Measurements from ENCODE around the gene TNFRSF11A. TPM values are rescaled to one million over a fixed set of nuclear protein-coding genes. Genes with fewer than 3 reads are reported as not detected.

Gene TNFRSF11A
- total and polyA plus RNA-seq, 10 donors = 0.29 to 11.8 (median 4.2) TPM

DNA sequence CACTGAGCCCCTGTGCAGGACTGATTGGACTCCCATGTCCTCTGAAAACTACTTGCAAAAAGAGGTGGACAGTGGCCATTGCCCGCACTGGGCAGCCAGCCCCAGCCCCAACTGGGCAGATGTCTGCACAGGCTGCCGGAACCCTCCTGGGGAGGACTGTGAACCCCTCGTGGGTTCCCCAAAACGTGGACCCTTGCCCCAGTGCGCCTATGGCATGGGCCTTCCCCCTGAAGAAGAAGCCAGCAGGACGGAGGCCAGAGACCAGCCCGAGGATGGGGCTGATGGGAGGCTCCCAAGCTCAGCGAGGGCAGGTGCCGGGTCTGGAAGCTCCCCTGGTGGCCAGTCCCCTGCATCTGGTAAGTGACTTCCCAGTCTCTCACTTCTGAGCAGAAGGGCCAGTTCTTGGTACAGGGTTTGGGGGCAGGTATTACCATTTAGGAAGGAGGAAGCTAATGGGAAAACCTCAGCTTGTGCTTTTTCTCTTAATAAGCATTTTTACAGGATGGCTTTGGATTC lies 44.1 kb downstream of the TNFRSF11A start:
- H3K27me3 ChIP-seq (replicated peaks in 1 of 7) = no peaks in the 10 kb centered on the region
- H3K4me1 ChIP-seq = no peaks in the 10 kb centered on the region
- no peaks in the 10 kb centered on the region for H3K36me3 ChIP-seq
- no peak overlapping the region for H3K27ac ChIP-seq
- no peaks in the 10 kb centered on the region for H3K9me3 ChIP-seq
- H3K4me3 ChIP-seq = no peak overlapping the region
- TF ChIP-seq POLR2AphosphoS5 (IDR thresholded peaks at IDR 0.05) (no peak), POLR2A (IDR thresholded peaks at IDR 0.05) (no peak)
- TF ChIP-seq, protein P1, sequence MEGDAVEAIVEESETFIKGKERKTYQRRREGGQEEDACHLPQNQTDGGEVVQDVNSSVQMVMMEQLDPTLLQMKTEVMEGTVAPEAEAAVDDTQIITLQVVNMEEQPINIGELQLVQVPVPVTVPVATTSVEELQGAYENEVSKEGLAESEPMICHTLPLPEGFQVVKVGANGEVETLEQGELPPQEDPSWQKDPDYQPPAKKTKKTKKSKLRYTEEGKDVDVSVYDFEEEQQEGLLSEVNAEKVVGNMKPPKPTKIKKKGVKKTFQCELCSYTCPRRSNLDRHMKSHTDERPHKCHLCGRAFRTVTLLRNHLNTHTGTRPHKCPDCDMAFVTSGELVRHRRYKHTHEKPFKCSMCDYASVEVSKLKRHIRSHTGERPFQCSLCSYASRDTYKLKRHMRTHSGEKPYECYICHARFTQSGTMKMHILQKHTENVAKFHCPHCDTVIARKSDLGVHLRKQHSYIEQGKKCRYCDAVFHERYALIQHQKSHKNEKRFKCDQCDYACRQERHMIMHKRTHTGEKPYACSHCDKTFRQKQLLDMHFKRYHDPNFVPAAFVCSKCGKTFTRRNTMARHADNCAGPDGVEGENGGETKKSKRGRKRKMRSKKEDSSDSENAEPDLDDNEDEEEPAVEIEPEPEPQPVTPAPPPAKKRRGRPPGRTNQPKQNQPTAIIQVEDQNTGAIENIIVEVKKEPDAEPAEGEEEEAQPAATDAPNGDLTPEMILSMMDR (IDR thresholded peaks at IDR 0.05 in 8 of 11, conservative IDR thresholded peaks at IDR 0.05 in 3 of 11) = no peak
- no peak for DNase-seq
- intact Hi-C loops (cut with DNase I; ENCODE audit: low total_unique reads) = no loop called here
- 71 to 95% (median 90%) methylated on average over 8 to 9 of the region's 9 CpGs for WGBS, 5 donors

DNA sequence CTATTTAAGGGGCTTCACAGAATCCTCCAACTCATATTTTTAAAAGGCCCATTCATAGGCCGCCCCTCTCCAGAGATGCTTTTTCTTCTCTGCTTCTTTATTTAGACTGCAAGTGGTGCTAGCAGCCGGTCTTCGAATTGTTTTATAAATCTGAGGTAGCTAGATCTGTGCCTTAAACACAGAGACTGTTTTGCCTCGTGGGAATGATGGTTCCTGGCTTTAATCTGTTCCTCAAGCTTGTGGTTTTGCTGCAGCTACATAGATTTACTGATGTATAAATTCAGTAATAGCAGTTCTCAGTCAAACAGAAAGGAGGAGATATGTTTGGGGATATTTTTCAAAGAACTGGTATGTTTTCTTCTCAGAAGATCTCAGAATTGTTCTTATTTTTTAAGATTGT lies 45.3 kb downstream of the TNFRSF11A start:
- no peak for DNase-seq
- 57 to 75% (median 71%) methylated on average over 4 of the region's 4 CpGs for WGBS, 5 donors
- no peak overlapping the region for H3K27ac ChIP-seq
- H3K9me3 ChIP-seq = no peaks in the 10 kb centered on the region
- no peaks in the 10 kb centered on the region for H3K27me3 ChIP-seq (replicated peaks in 1 of 7)
- TF ChIP-seq POLR2A (IDR thresholded peaks at IDR 0.05) = no peak
- no peak for TF ChIP-seq POLR2AphosphoS5 (IDR thresholded peaks at IDR 0.05)
- intact Hi-C loops (cut with DNase I; ENCODE audit: low total_unique reads) = no loop called here
- H3K4me1 ChIP-seq = no peaks in the 10 kb centered on the region
- no peaks in the 10 kb centered on the region for H3K36me3 ChIP-seq
- no peak overlapping the region for H3K4me3 ChIP-seq

GRCh38 chr18:62371436-62371835 lies 46.3 kb downstream of the TNFRSF11A start:
- H3K4me1 ChIP-seq = no peaks in the 10 kb centered on the region
- no peaks in the 10 kb centered on the region for H3K27me3 ChIP-seq (replicated peaks in 1 of 7)
- H3K36me3 ChIP-seq = no peaks in the 10 kb centered on the region
- H3K4me3 ChIP-seq = no peak overlapping the region
- TF ChIP-seq POLR2AphosphoS5 (IDR thresholded peaks at IDR 0.05) (no peak), POLR2A (IDR thresholded peaks at IDR 0.05) (no peak)
- TF ChIP-seq, protein P1 (IDR thresholded peaks at IDR 0.05 in 8 of 11, conservative IDR thresholded peaks at IDR 0.05 in 3 of 11) = no peak
- WGBS, 5 donors = 74 to 95% (median 91%) methylated on average over 10 of the region's 10 CpGs
- no peak for DNase-seq
- H3K27ac ChIP-seq = no peak overlapping the region
- intact Hi-C loops (cut with DNase I; ENCODE audit: low total_unique reads) = no loop called here
- H3K9me3 ChIP-seq = no peaks in the 10 kb centered on the region

GRCh38 chr18:62372156-62372555 lies 47.0 kb downstream of the TNFRSF11A start:
- no peak for TF ChIP-seq POLR2AphosphoS5 (IDR thresholded peaks at IDR 0.05)
- no peak for TF ChIP-seq POLR2A (IDR thresholded peaks at IDR 0.05)
- TF ChIP-seq, protein P1 (IDR thresholded peaks at IDR 0.05 in 8 of 11, conservative IDR thresholded peaks at IDR 0.05 in 3 of 11) = no peak
- Histone ChIP-seq H3K4me1 (no peaks in the 10 kb centered on the region), H3K27ac (no peak overlapping the region), H3K36me3 (no peaks in the 10 kb centered on the region), H3K4me3 (no peak overlapping the region), H3K9me3 (no peaks in the 10 kb centered on the region), H3K27me3 (replicated peaks in 1 of 7) (no peaks in the 10 kb centered on the region)
- intact Hi-C loops (cut with DNase I; ENCODE audit: low total_unique reads) = no loop called here
- no peak for DNase-seq
- 81 to 87% (median 82%) methylated on average over 5 of the region's 5 CpGs for WGBS, 5 donors

DNA sequence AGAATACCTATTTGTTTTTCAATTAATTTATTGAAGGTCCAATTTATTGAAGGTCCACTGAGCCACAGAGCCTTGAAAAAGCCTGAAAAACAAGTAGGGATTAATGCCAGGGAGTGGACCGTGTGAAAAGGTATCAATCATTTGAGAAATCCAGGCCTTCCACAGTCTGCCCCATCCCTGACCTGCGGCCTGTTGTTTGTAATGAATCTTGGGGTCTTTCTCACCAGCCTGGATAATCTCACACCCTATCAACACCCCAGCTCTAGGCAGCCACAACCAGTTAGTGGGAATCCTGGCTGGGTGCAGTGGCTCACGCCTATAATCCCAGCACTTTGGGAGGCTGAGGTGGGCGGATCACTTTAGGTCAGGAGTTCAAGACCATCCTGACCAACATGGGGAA lies 47.8 kb downstream of the TNFRSF11A start:
- Histone ChIP-seq H3K4me3 (no peak overlapping the region), H3K27me3 (replicated peaks in 1 of 7) (no peaks in the 10 kb centered on the region), H3K4me1 (no peaks in the 10 kb centered on the region), H3K36me3 (no peaks in the 10 kb centered on the region), H3K27ac (no peak overlapping the region), H3K9me3 (no peaks in the 10 kb centered on the region)
- intact Hi-C loops (cut with DNase I; ENCODE audit: low total_unique reads) = no loop called here
- WGBS, 5 donors = 84 to 95% (median 90%) methylated on average over 4 of the region's 4 CpGs
- TF ChIP-seq POLR2A (IDR thresholded peaks at IDR 0.05) (no peak), POLR2AphosphoS5 (IDR thresholded peaks at IDR 0.05) (no peak)
- TF ChIP-seq, protein P1 (IDR thresholded peaks at IDR 0.05 in 8 of 11, conservative IDR thresholded peaks at IDR 0.05 in 3 of 11) = no peak
- DNase-seq = no peak

Data from spleen (tissue), 11 donors.